IMR-90 (cell line): ENCODE measurements around the gene ATP5PB.
A peak's percentile ranks its signal among the peaks of the same experiment; 100 is the strongest.

Experiments
- CTCF ChIP-seq: conservative IDR thresholded peaks from 2 replicates; pipeline ENCODE4 v1.5.1; 2012; ENCODE audit warnings: mild to moderate bottlenecking, low read depth, low read length, improper control_type of control experiment
- FOS ChIP-seq: fragments of 150-350 bp; IDR thresholded peaks from 2 replicates; pipeline ENCODE4 v1.6.1; 2016; ENCODE audit warnings: low read depth, low read length
- MAZ ChIP-seq: IDR thresholded peaks from 2 replicates; pipeline ENCODE4 v1.6.1; 2012; ENCODE audit warnings: low read depth, mild to moderate bottlenecking, low read length, improper control_type of control experiment, moderate library complexity, borderline replicate concordance
- MXI1 ChIP-seq: IDR thresholded peaks from 2 replicates; pipeline ENCODE4 v1.6.1; 2012; ENCODE audit warnings: low read depth, mild to moderate bottlenecking, low read length, moderate library complexity, borderline replicate concordance
- NFE2L2 ChIP-seq: fragments of 150-350 bp; IDR thresholded peaks from 2 replicates; pipeline ENCODE4 v1.6.1; 2016; ENCODE audit warnings: low read depth, mild to moderate bottlenecking, low read length
- POLR2A ChIP-seq: IDR thresholded peaks from 2 replicates; pipeline ENCODE4 v1.6.1; 2012; ENCODE audit warnings: mild to moderate bottlenecking, low read depth, low read length
- RAD21 ChIP-seq: IDR thresholded peaks from 2 replicates; pipeline ENCODE4 v1.6.1; 2012; ENCODE audit warnings: low read length, improper control_type of control experiment
- RCOR1 ChIP-seq: IDR thresholded peaks from 2 replicates; pipeline ENCODE4 v1.6.1; 2012; ENCODE audit warnings: mild to moderate bottlenecking, low read length, improper control_type of control experiment; ENCODE audit not compliant: insufficient replicate concordance
- SMC3 ChIP-seq: fragments of 150-350 bp; IDR thresholded peaks from 2 replicates; pipeline ENCODE4 v1.6.1; 2016; ENCODE audit warnings: low read depth, mild to moderate bottlenecking, antibody characterized with exemption, low read length, moderate library complexity

GRCh38 chr1:111417755-111418154 is 31.5 kb upstream of the ATP5PB start:
- TF ChIP-seq CTCF (no peak), SMC3 (no peak), RAD21 (no peak), MXI1 (no peak), RCOR1 (no peak), POLR2A (no peak), MAZ (peak; percentile 51; the same call in 1 of the 2 replicates), NFE2L2 (no peak), FOS (no peak)
